MM.1S (cell line): ENCODE results near the gene KRTAP4-11.

Source experiments
- EZH2 ChIP-seq: fragments of 300-600 bp; sonication (generic); optimal IDR thresholded peaks from 2 replicates; pipeline ENCODE3; 2017; ENCODE audit warnings: low read depth, mild to moderate bottlenecking, antibody characterized with exemption, low read length, mixed read lengths
- TF ChIP-seq, protein P1 (sequence below): fragments of 300-600 bp; sonication (generic); IDR thresholded peaks from 2 replicates; pipeline ENCODE4 v1.5.1; 2016; ENCODE audit warnings: antibody characterized with exemption, low read length, mixed read lengths

- TF ChIP-seq EZH2: no peak
- TF ChIP-seq, protein P1, sequence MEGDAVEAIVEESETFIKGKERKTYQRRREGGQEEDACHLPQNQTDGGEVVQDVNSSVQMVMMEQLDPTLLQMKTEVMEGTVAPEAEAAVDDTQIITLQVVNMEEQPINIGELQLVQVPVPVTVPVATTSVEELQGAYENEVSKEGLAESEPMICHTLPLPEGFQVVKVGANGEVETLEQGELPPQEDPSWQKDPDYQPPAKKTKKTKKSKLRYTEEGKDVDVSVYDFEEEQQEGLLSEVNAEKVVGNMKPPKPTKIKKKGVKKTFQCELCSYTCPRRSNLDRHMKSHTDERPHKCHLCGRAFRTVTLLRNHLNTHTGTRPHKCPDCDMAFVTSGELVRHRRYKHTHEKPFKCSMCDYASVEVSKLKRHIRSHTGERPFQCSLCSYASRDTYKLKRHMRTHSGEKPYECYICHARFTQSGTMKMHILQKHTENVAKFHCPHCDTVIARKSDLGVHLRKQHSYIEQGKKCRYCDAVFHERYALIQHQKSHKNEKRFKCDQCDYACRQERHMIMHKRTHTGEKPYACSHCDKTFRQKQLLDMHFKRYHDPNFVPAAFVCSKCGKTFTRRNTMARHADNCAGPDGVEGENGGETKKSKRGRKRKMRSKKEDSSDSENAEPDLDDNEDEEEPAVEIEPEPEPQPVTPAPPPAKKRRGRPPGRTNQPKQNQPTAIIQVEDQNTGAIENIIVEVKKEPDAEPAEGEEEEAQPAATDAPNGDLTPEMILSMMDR: no peak
These were observed 15.9 kb upstream of the KRTAP4-11 start for GRCh38 chr17:41133880-41134735.
